ENCODE data around the gene PDE8B.
"Not testable (repeated sequence)": the region's sequence is repeated elsewhere in the genome, so short reads cannot be mapped to it uniquely, and the experiment has no call there.

Gene PDE8B

GRCh38 chr5:77366717-77367500 lies 156.4 kb downstream of the PDE8B start:
- DNase-seq: no peak

GRCh38 chr5:77367741-77368140 lies 157.3 kb downstream of the PDE8B start:
- no peak for DNase-seq

- DNase-seq: no peak
Measured at GRCh38 chr5:77368367-77368766, 157.9 kb downstream of the PDE8B start.

GRCh38 chr5:77369566-77369965 lies 159.1 kb downstream of the PDE8B start:
- DNase-seq: no peak

GRCh38 chr5:77374686-77375085 lies 164.2 kb downstream of the PDE8B start:
- DNase-seq: no peak

- DNase-seq: no peak
Measured at GRCh38 chr5:77376609-77377300, 166.3 kb downstream of the PDE8B start.

- DNase-seq: no peak
Measured at GRCh38 chr5:77379558-77380061, 169.1 kb downstream of the PDE8B start.

GRCh38 chr5:77380636-77381035 lies 170.2 kb downstream of the PDE8B start:
- no peak for DNase-seq

GRCh38 chr5:77383336-77383735 lies 172.9 kb downstream of the PDE8B start:
- not testable (repeated sequence) for DNase-seq

GRCh38 chr5:77386340-77386739 lies 175.9 kb downstream of the PDE8B start:
- not testable (repeated sequence) for DNase-seq

GRCh38 chr5:77389746-77390145 lies 179.3 kb downstream of the PDE8B start:
- DNase-seq: no peak

GRCh38 chr5:77390221-77390620 lies 179.7 kb downstream of the PDE8B start:
- no peak for DNase-seq

- DNase-seq: no peak
Measured at GRCh38 chr5:77390795-77391194, 180.3 kb downstream of the PDE8B start.

- DNase-seq: no peak
Measured at GRCh38 chr5:77391240-77391765, 180.8 kb downstream of the PDE8B start.

- DNase-seq: no peak
Measured at GRCh38 chr5:77394064-77394715, 183.7 kb downstream of the PDE8B start.

- no peak for DNase-seq
Measured at GRCh38 chr5:77396017-77396416, 185.5 kb downstream of the PDE8B start.

GRCh38 chr5:77397686-77398292 lies 187.3 kb downstream of the PDE8B start:
- DNase-seq: no peak

GRCh38 chr5:77398458-77398857 lies 188.0 kb downstream of the PDE8B start:
- no peak for DNase-seq

- DNase-seq: no peak
Measured at GRCh38 chr5:77398896-77399295, 188.4 kb downstream of the PDE8B start.

GRCh38 chr5:77400645-77401044 lies 190.2 kb downstream of the PDE8B start:
- peak; percentile 19 to 41 for DNase-seq

- no peak for DNase-seq
Measured at GRCh38 chr5:77402796-77403195, 192.3 kb downstream of the PDE8B start.

- no peak for DNase-seq
Measured at GRCh38 chr5:77407152-77407551, 196.7 kb downstream of the PDE8B start.
